GM21619 (cell line): ENCODE data around the gene C1orf167.

Experiments
- ATAC-seq: cut with Tn5 transposase; IDR thresholded peaks from one replicate; pipeline ENCODE4 v1.9.1; 2021; ENCODE audit not compliant: unreplicated experiment

The C1orf167 gene

DNA sequence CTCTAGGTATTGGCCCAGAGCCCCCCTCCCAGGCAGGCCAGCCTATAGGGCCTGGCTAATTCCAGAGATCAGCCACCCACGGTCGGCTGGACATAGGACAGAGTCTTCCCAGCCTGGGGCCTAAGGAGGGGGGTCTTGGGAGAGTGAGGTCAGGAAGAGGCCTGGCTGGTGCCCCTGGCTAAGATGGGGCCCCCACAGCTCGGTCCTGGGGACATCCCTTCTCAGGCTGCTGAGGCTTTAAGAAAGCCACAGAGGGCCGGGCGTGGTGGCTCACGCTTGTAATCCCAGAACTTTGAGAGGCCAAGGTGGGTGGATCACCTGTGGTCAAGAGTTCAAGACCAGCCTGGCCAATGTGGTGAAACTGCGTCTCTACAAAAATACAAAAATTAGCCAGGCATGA lies 2.5 kb downstream of the C1orf167 start:
- ATAC-seq, result no peak

DNA sequence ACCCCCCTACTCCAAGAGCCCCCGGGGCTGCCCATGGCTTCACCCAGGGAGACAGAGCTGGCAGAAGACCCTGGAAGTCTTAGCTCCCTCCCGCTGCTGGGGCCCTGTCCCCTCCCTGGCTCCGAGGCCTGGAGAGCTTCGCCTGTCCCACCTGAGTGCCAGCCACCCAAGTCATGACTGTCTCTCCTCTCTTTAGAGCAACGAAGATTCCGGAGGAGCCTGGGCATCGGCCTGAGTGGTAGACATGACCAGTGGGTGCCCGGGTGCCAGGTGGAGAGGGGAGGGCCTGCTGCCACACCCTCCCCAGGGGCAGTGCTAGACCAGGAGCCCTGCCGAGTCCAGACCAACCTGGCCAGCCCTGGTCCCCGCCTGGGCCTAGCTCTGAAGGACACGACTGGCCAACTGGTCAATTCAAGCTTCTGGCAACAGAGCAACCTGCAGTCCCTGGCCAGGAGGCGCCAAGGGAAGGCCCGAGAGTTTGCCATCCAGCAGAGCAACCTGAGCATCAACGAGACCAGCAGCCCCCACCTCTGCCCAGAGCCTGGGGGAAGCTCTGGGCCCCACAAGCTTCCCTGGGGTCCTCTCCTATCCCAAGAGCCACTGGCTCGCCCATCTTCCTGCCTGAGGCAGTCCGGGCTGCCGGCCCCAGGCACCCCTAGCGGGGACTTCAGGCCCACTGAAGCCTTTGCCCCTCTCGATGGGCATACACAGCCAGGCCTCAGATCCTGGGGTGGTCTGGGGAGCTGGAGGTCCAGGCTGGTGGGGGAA lies 3.9 kb downstream of the C1orf167 start:
- no peak for ATAC-seq

DNA sequence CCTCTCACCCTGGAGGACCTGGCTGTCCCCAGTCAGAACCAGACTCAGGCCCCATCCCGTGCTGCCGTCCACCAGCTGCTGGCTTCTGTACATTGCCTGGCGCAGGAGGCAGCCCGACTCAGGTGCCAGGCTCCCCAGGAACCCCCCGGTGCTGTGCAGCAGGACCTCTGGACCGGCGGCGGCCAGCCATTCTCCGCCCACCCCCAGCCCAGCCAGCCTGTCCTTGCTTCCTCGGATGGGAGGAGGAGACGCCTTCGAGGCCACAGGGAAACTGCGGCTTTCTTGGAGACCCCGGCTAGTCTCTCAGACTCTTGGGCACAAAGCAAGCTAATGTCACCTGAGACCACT lies 4.4 kb downstream of the C1orf167 start:
- no peak for ATAC-seq

DNA sequence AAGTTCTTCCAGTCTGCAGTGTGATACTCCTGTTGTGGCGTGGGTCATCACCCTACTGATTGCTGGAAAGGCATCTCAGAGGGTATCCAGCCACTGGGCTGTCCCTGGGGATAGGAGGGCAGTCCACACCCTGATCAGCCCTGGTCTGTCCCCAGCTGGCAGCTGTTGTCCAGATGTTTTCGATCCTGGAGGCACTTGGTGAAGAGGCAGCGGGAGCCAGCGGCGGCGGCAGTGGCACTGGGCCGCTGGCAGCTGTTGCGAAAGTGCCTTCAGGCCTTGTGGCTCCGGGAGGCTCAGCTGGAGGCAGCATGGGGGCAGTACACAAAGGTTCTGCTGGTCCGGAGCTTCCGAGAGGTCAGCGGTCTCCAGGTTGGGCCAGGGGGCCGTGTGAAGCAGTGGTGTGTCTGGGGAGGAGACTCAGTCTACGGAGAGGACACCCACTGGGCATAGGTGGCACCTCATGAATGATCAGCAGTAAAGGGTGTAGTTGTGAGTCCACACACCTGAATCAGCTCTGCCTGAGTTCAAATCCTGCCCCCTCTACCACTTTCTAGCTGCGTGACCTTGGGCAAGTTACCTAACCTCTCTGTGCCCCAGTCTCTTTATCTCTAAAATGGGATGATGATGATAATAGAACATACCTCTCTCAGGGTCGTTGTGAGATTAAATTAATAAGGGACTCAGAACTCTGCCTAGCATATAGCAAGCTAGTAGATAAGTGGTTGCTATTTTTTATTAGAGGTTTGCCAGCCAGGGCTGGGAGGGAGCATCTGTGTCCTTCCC lies 6.1 kb downstream of the C1orf167 start:
- no peak for ATAC-seq

DNA sequence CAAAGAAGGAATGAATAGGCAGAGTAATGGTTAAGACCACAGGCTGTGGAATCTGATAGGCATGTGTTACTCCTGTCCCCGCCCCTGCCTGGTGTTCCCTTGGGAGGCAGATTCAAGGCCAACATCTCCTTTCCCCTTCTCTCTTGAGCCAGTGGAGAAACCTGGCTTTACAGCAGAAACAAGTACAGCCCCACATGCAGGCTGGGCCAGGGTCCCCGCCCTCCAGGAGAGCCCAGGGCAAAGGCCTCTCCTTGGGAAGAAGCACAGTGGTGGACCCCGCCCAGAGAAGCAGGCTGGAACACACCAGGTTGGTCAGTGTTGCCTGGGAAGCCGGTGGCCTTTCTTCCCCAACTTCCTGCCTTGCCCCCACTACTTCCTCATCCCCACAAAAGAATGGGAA lies 6.8 kb downstream of the C1orf167 start:
- ATAC-seq, result no peak

- ATAC-seq, result no peak
Measured at GRCh38 chr1:11769274-11769673, 7.3 kb downstream of the C1orf167 start.

DNA sequence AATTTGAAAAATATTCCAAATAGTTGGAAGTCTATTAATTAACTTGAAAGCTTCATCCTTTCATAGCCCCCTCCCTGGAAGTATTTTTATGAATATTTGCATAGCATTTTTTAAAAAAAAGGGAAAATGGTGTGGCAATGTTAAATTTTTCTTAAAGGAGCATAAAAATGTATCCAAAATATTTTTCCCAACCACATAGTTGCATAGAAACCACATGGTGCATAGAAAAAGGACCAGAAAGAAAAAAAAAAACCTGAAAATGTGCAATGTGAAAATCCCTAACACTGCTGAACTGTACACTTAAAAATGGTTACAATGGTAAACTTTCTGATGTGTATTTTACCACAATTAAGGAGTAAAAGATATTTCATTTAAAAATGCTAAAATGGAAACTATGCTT lies 8.0 kb downstream of the C1orf167 start:
- no peak for ATAC-seq

- no peak for ATAC-seq
Measured at GRCh38 chr1:11771481-11772043, 9.6 kb downstream of the C1orf167 start.

- no peak for ATAC-seq
Measured at GRCh38 chr1:11772458-11772857, 10.5 kb downstream of the C1orf167 start.

- ATAC-seq, result no peak
Measured at GRCh38 chr1:11774753-11775152, 12.8 kb downstream of the C1orf167 start.

DNA sequence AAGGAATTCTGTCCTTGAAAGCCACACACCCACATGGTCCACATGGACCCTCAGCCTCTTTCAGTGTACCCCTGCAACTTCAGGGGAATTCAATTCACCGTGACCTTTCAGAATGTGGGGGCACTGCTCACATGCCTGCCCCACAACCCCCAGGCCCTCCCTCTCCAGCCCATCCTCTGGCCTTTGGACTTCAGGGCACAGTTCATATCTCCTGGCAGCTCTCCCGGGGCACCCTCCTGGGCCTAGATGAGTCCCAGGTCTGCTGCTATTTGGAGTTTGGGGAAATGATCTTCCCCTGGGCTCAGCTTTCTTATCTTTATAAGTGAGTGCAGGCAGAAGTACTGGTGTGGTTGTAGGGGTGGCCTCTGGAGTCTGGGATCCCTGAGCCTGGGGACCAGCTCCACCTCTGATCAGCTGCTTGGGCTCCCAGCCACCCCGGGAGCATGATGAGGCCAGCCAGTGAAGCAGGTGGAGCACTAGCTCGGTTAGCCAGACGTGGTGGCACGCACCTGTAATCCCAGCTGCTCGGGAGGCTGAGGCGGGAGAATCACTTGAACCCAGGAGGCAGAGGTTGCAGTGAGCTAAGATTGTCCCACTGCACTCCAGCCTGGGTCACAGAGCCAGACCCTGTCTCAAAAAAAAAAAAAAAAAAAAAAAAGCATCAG lies 15.8 kb downstream of the C1orf167 start:
- ATAC-seq, result no peak

GRCh38 chr1:11778336-11778735 lies 16.3 kb downstream of the C1orf167 start:
- ATAC-seq, result no peak

GRCh38 chr1:11778844-11779623 lies 17.0 kb downstream of the C1orf167 start:
- no peak for ATAC-seq

DNA sequence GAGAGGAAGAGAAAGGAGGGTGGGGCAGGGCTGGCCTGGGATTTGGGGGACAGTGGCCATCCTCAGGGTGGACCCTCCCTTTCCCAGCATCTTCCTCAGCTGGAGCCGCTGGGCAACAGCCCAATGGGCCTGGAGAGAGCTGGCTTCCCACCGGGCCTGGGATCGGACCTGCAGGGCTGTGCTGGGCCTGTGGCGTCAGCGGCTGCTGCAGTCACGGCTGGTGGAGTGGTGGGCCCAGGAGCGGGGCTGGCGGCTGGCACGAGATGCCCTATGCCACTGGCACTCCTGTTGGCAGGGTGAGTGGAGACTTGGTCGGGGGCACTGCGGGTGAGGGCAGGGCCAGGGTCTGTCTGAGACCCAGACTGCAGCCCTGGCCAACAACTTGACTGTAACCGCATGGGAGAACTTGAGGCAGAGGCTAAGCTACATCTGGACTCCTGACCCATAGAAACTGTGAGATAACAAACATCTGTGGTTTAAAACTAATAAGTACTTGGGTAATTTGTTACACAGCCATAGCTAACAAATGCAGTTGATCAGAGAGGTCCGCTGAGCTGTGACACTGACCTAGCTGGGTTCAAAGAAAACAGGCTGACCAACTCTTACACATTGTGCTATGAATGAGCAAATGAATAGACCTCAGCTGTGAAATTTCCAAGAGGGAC lies 17.9 kb downstream of the C1orf167 start:
- ATAC-seq, result no peak

DNA sequence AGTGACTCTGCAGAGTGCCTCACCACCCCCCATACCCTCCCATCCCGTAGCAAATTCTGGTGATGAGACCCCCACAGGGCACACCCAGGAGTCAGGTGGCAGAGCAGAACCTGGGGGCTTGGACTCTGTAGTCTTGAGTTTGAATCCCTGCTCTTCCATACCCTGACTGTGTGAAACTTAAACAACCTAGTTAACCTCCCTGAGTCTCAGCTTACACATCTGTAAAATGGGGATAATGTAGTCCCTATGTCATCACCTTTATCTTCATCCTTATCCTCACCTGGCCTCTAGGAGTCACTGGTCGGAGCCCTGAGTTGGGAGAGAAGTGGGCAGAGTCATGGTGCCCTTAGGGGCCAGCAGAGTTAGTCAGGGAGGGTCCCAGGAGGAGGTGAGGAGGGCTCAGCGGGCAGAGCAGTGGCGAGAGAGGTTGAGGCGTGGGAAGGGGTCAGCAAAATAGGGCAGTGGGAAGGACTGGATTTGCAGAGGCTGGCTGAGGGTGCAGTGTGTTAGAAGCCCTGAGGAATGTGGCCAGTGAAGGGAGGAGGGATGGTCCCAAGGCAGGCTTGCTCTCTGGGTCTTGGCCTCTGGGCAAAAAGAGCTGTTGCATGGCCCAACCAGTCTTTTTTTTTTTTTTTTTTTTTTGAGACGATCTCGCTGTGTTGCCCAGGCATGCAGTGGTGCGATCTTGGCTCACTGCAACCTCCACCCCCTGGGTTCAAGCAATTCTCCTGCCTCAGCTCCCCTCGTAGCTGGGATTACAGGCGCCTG lies 18.6 kb downstream of the C1orf167 start:
- no peak for ATAC-seq

- no peak for ATAC-seq
Measured at GRCh38 chr1:11781297-11781696, 19.3 kb downstream of the C1orf167 start.

GRCh38 chr1:11782127-11782708 lies 20.2 kb downstream of the C1orf167 start:
- ATAC-seq, result no peak

GRCh38 chr1:11783556-11783955 lies 21.6 kb downstream of the C1orf167 start:
- ATAC-seq, result no peak

- peak; percentile 15 for ATAC-seq
Measured at GRCh38 chr1:11784256-11784992, 22.4 kb downstream of the C1orf167 start.
